ENCODE results near the gene TBX2. TPM values are rescaled to one million over a fixed set of nuclear protein-coding genes. Genes with fewer than 3 reads are reported as not detected.

Gene TBX2
- total and polyA plus RNA-seq, 2 of the 13 experiments (the other 11 are each of a cell fraction or from before 2014, with no cell fraction given) = 2.8 to 15.3 TPM

DNA sequence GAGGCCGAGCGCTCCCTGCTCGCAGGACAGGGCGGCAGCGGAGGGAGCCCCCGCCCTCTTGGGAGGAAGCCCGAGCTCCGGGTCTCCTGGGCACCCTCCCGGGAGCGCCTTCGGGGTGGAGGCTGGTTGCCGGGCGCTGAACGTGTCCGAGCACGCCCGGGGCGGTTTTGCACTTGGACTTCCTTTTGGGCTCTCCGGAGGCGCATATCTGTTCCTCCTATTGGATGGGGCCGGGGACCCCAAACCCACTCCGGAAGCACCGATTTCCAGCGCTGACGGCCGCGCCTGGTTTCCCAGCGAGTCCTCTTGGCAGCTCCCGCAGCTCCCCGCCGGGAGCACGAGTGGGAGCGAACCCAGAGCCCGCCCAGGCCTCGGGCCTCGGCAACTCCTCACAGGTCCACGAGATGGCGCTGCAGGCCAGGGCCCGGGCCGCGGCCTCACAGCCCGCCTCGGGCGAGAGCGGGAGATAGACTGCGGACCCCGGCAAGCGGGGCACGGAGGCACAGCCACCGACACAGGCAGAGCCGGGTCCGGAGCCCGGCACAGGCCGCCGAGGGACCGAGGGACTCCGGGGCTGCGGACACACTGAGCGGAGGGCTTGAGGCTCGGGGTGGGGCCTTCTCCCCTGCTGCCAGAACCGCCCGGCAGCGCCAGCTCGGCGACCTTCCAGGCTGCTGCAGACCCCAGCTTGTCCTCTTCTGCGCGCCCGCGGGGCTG, 12.7 kb downstream of the TBX2 start (continued):
- TF ChIP-seq TOE1 (CRISPR knock-in tag; IDR thresholded peaks at IDR 0.05) (peak; percentile 77; the same call in 1 of the 2 replicates), ZNF614 (CRISPR knock-in tag; IDR thresholded peaks at IDR 0.05; ENCODE audit: borderline replicate concordance) (0 out of 2 replicates have a peak, but pooled peaks have one; percentile 12), ZNF639 (CRISPR knock-in tag; conservative IDR thresholded peaks at IDR 0.05) (0 out of 2 replicates have a peak, but pooled peaks have one; percentile 14), ZFP36L1 (CRISPR knock-in tag; IDR thresholded peaks at IDR 0.05) (no peak), ZSCAN21 (CRISPR knock-in tag; IDR thresholded peaks at IDR 0.05; ENCODE audit: borderline replicate concordance) (0 out of 2 replicates have a peak, but pooled peaks have one; percentile 4), ZFY (CRISPR knock-in tag; IDR thresholded peaks at IDR 0.05) (peak; percentile 95), ZNF710 (CRISPR knock-in tag; IDR thresholded peaks at IDR 0.05; ENCODE audit: borderline replicate concordance) (no peak; the same call in 1 of the 2 replicates), ZKSCAN5 (CRISPR knock-in tag; IDR thresholded peaks at IDR 0.05) (0 out of 2 replicates have a peak, but pooled peaks have one; percentile 35), IKZF1 (IDR thresholded peaks at IDR 0.05) (no peak), STAG1 (CRISPR knock-in tag; IDR thresholded peaks at IDR 0.05) (peak; percentile 100), JARID2 (CRISPR knock-in tag; IDR thresholded peaks at IDR 0.05; ENCODE audit: insufficient replicate concordance) (no peak), ZNF136 (CRISPR knock-in tag; IDR thresholded peaks at IDR 0.05; ENCODE audit: low read depth) (peak; percentile 49; the same call in 1 of the 2 replicates), MLLT10 (CRISPR knock-in tag; IDR thresholded peaks at IDR 0.05) (no peak), SIN3A (IDR thresholded peaks at IDR 0.05; ENCODE audit: borderline replicate concordance, low read depth, low read length) (no peak), MAFF (IDR thresholded peaks at IDR 0.05; ENCODE audit: low read depth, low read length) (no peak), THAP8 (CRISPR knock-in tag; IDR thresholded peaks at IDR 0.05; ENCODE audit: borderline replicate concordance) (no peak; the same call in 1 of the 2 replicates), ZNF713 (CRISPR knock-in tag; IDR thresholded peaks at IDR 0.05) (no peak; the same call in 1 of the 2 replicates), SPEN (CRISPR knock-in tag; IDR thresholded peaks at IDR 0.05; ENCODE audit: low read depth) (peak; percentile 79), FOSL2 (CRISPR knock-in tag; IDR thresholded peaks at IDR 0.05) (peak; percentile 53)
- TF ChIP-seq, protein P1, sequence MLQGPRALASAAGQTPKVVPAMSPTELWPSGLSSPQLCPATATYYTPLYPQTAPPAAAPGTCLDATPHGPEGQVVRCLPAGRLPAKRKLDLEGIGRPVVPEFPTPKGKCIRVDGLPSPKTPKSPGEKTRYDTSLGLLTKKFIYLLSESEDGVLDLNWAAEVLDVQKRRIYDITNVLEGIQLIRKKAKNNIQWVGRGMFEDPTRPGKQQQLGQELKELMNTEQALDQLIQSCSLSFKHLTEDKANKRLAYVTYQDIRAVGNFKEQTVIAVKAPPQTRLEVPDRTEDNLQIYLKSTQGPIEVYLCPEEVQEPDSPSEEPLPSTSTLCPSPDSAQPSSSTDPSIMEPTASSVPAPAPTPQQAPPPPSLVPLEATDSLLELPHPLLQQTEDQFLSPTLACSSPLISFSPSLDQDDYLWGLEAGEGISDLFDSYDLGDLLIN (CRISPR knock-in tag; IDR thresholded peaks at IDR 0.05; ENCODE audit: borderline replicate concordance) = peak; percentile 79; the same call in 1 of the 2 replicates
- TF ChIP-seq, protein P2, sequence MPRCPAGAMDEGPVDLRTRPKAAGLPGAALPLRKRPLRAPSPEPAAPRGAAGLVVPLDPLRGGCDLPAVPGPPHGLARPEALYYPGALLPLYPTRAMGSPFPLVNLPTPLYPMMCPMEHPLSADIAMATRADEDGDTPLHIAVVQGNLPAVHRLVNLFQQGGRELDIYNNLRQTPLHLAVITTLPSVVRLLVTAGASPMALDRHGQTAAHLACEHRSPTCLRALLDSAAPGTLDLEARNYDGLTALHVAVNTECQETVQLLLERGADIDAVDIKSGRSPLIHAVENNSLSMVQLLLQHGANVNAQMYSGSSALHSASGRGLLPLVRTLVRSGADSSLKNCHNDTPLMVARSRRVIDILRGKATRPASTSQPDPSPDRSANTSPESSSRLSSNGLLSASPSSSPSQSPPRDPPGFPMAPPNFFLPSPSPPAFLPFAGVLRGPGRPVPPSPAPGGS (CRISPR knock-in tag; IDR thresholded peaks at IDR 0.05) = peak; percentile 93
- TF ChIP-seq, protein P3, sequence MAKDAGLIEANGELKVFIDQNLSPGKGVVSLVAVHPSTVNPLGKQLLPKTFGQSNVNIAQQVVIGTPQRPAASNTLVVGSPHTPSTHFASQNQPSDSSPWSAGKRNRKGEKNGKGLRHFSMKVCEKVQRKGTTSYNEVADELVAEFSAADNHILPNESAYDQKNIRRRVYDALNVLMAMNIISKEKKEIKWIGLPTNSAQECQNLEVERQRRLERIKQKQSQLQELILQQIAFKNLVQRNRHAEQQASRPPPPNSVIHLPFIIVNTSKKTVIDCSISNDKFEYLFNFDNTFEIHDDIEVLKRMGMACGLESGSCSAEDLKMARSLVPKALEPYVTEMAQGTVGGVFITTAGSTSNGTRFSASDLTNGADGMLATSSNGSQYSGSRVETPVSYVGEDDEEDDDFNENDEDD (CRISPR knock-in tag; IDR thresholded peaks at IDR 0.05; ENCODE audit: borderline replicate concordance) = peak; percentile 90
